H7 (cell line): ENCODE data around the gene TMPRSS3. TPM values are rescaled to one million over a fixed set of nuclear protein-coding genes. Genes with fewer than 3 reads are reported as not detected.

Source experiments
- DNase-seq: peaks from one replicate; pipeline ENCODE4 v3.0.0; 2012
- H3K27me3 ChIP-seq: 2 replicates; pipeline ENCODE4 v1.6.0; 2011; ENCODE audit warnings: mild to moderate bottlenecking, low read length; ENCODE audit not compliant: control insufficient read depth, insufficient read depth
- H3K36me3 ChIP-seq: replicated peaks from 2 replicates; pipeline ENCODE4 v1.5.1; 2011; ENCODE audit warnings: low read length; ENCODE audit not compliant: control insufficient read depth, insufficient read depth
- H3K4me3 ChIP-seq: 2 replicates; pipeline ENCODE4 v1.5.1; 2011; ENCODE audit warnings: low read depth, mild to moderate bottlenecking, control low read depth, low read length, moderate library complexity; ENCODE audit not compliant: insufficient read depth
- total RNA-seq: library from RNA; depleted of rRNA; stranded (reverse); fragments of >200 nt; shearing (Covaris generic); gene quantifications from 2 replicates; pipeline ENCODE4 v1.2.3, GENCODE V29; 2014

Gene TMPRSS3
- total RNA-seq, 1 experiment from 2014 or later, result not detected

- no peak for DNase-seq
- H3K27me3 ChIP-seq, result no peaks in the 10 kb centered on the region
- no peaks in the 10 kb centered on the region for H3K36me3 ChIP-seq
- H3K4me3 ChIP-seq, result no peak overlapping the region
Observed at GRCh38 chr21:42407476-42407875, 11.6 kb upstream of the TMPRSS3 start.

- Histone ChIP-seq H3K36me3 (no peaks in the 10 kb centered on the region), H3K4me3 (no peak overlapping the region), H3K27me3 (no peaks in the 10 kb centered on the region)
- DNase-seq, result no peak
Observed at GRCh38 chr21:42406866-42407265, 11.0 kb upstream of the TMPRSS3 start.

GRCh38 chr21:42406201-42406621 is 10.4 kb upstream of the TMPRSS3 start:
- Histone ChIP-seq H3K36me3 (no peaks in the 10 kb centered on the region), H3K4me3 (no peak overlapping the region), H3K27me3 (no peaks in the 10 kb centered on the region)
- DNase-seq, result no peak

- no peak for DNase-seq
- H3K36me3 ChIP-seq, result no peaks in the 10 kb centered on the region
- H3K4me3 ChIP-seq, result no peak overlapping the region
- no peaks in the 10 kb centered on the region for H3K27me3 ChIP-seq
Observed at GRCh38 chr21:42405064-42406013, 9.5 kb upstream of the TMPRSS3 start.

GRCh38 chr21:42404539-42404938 is 8.7 kb upstream of the TMPRSS3 start:
- Histone ChIP-seq H3K27me3 (no peaks in the 10 kb centered on the region), H3K4me3 (no peak overlapping the region), H3K36me3 (no peaks in the 10 kb centered on the region)
- DNase-seq, result no peak

- Histone ChIP-seq H3K36me3 (no peaks in the 10 kb centered on the region), H3K4me3 (no peak within 1 kb of the TSS), H3K27me3 (no peaks in the 10 kb centered on the region)
- no peak for DNase-seq
Observed at GRCh38 chr21:42403611-42404231, 7.9 kb upstream of the TMPRSS3 start, which contains the start of gene UBASH3A. Gene UBASH3A (plus strand): TSS chr21:42403902. CDS start chr21:42403946, 44 bp downstream.

- H3K27me3 ChIP-seq, result no peaks in the 10 kb centered on the region
- no peak overlapping the region for H3K4me3 ChIP-seq
- H3K36me3 ChIP-seq, result no peaks in the 10 kb centered on the region
- DNase-seq, result no peak
Observed at GRCh38 chr21:42401820-42402251, 6.0 kb upstream of the TMPRSS3 start.

- Histone ChIP-seq H3K36me3 (no peaks in the 10 kb centered on the region), H3K27me3 (no peaks in the 10 kb centered on the region), H3K4me3 (no peak overlapping the region)
- no peak for DNase-seq
Observed at GRCh38 chr21:42401154-42401553, 5.3 kb upstream of the TMPRSS3 start.

- Histone ChIP-seq H3K36me3 (no peaks in the 10 kb centered on the region), H3K4me3 (no peak overlapping the region), H3K27me3 (no peaks in the 10 kb centered on the region)
- no peak for DNase-seq
Observed at GRCh38 chr21:42400525-42400924, 4.7 kb upstream of the TMPRSS3 start.

- Histone ChIP-seq H3K36me3 (no peaks in the 10 kb centered on the region), H3K4me3 (no peak overlapping the region), H3K27me3 (no peaks in the 10 kb centered on the region)
- DNase-seq, result no peak
Observed at GRCh38 chr21:42398436-42399028, 2.7 kb upstream of the TMPRSS3 start.

GRCh38 chr21:42397746-42398394 is 2.0 kb upstream of the TMPRSS3 start:
- Histone ChIP-seq H3K4me3 (no peak overlapping the region), H3K36me3 (no peaks in the 10 kb centered on the region), H3K27me3 (no peaks in the 10 kb centered on the region)
- DNase-seq, result no peak

- no peaks in the 10 kb centered on the region for H3K36me3 ChIP-seq
- H3K4me3 ChIP-seq, result no peak overlapping the region
- DNase-seq, result no peak
- H3K27me3 ChIP-seq, result no peaks in the 10 kb centered on the region
Observed at GRCh38 chr21:42396799-42397745, 1.2 kb upstream of the TMPRSS3 start.

GRCh38 chr21:42395302-42395701 is 550 bp downstream of the TMPRSS3 start:
- no peak for DNase-seq
- Histone ChIP-seq H3K36me3 (no peaks in the 10 kb centered on the region), H3K4me3 (no peak overlapping the region), H3K27me3 (no peaks in the 10 kb centered on the region)
